ENCODE measurements around the gene SERPINB2. TPM values are rescaled to one million over a fixed set of nuclear protein-coding genes. Genes with fewer than 3 reads are reported as not detected.
A peak's percentile ranks its signal among the peaks of the same experiment; 100 is the strongest.

The SERPINB2 gene
- total and polyA plus RNA-seq, 10 of the 15 experiments (the other 5 are each of a cell fraction or from before 2014, with no cell fraction given), result 9.6 to 25.3 (median 14.0) TPM

DNA sequence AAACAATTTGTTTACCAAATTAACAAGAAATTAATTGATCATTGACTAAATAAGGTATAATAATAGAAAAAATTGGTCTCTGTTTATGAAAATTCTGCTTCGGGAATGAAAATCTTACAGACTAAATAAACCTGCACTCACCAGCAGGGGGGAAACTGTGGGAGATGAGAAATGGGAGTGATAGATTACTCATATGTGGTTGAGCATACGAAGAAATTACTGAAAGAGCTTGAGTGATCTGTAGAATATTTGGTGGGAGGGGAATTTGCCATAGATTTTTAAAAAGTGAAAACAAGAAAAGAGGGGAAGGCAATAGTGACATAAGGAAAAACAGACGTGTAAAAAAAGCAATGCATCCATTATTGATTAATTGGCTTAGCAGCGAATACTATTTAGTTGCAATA is 63.8 kb downstream of the SERPINB2 start (continued):
- TF ChIP-seq, protein P1, sequence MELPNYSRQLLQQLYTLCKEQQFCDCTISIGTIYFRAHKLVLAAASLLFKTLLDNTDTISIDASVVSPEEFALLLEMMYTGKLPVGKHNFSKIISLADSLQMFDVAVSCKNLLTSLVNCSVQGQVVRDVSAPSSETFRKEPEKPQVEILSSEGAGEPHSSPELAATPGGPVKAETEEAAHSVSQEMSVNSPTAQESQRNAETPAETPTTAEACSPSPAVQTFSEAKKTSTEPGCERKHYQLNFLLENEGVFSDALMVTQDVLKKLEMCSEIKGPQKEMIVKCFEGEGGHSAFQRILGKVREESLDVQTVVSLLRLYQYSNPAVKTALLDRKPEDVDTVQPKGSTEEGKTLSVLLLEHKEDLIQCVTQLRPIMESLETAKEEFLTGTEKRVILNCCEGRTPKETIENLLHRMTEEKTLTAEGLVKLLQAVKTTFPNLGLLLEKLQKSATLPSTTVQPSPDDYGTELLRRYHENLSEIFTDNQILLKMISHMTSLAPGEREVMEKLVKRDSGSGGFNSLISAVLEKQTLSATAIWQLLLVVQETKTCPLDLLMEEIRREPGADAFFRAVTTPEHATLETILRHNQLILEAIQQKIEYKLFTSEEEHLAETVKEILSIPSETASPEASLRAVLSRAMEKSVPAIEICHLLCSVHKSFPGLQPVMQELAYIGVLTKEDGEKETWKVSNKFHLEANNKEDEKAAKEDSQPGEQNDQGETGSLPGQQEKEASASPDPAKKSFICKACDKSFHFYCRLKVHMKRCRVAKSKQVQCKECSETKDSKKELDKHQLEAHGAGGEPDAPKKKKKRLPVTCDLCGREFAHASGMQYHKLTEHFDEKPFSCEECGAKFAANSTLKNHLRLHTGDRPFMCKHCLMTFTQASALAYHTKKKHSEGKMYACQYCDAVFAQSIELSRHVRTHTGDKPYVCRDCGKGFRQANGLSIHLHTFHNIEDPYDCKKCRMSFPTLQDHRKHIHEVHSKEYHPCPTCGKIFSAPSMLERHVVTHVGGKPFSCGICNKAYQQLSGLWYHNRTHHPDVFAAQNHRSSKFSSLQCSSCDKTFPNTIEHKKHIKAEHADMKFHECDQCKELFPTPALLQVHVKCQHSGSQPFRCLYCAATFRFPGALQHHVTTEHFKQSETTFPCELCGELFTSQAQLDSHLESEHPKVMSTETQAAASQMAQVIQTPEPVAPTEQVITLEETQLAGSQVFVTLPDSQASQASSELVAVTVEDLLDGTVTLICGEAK (IDR thresholded peaks at IDR 0.05; ENCODE audit: borderline replicate concordance), result 0 out of 2 replicates have a peak, but pooled peaks have one; percentile 24
- TF ChIP-seq HDAC6 (IDR thresholded peaks at IDR 0.05; ENCODE audit: unreplicated experiment) (no peak), MEF2A (IDR thresholded peaks at IDR 0.05; ENCODE audit: insufficient read depth, low read depth, low read length) (0 out of 2 replicates have a peak, but pooled peaks have one; percentile 24), RUNX3 (IDR thresholded peaks at IDR 0.05; ENCODE audit: low read length) (peak; percentile 95), MTA2 (IDR thresholded peaks at IDR 0.05; ENCODE audit: low read depth) (peak; percentile 78), FOXM1 (IDR thresholded peaks at IDR 0.05; ENCODE audit: low read depth, low read length) (peak; percentile 73; the same call in 1 of the 2 replicates), ETV6 (conservative IDR thresholded peaks at IDR 0.05 in 1 of 2, IDR thresholded peaks at IDR 0.05 in 1 of 2; ENCODE audit: borderline replicate concordance in 1 of 2, low read depth in 1 of 2) (no peak), POU2F2 (IDR thresholded peaks at IDR 0.05; ENCODE audit: borderline replicate concordance, low read depth, low read length) (no peak), CREB1 (IDR thresholded peaks at IDR 0.05; ENCODE audit: low read depth) (no peak), PAX5 (IDR thresholded peaks at IDR 0.05; ENCODE audit: borderline replicate concordance, low read depth, low read length) (no peak), IKZF2 (IDR thresholded peaks at IDR 0.05) (peak; percentile 88 to 93), TARDBP (IDR thresholded peaks at IDR 0.05; ENCODE audit: borderline replicate concordance) (no peak), SP1 (IDR thresholded peaks at IDR 0.05; ENCODE audit: low read depth, low read length) (no peak), POLR2AphosphoS5 (IDR thresholded peaks at IDR 0.05; ENCODE audit: low read length) (no peak)
- TF ChIP-seq, protein P2, sequence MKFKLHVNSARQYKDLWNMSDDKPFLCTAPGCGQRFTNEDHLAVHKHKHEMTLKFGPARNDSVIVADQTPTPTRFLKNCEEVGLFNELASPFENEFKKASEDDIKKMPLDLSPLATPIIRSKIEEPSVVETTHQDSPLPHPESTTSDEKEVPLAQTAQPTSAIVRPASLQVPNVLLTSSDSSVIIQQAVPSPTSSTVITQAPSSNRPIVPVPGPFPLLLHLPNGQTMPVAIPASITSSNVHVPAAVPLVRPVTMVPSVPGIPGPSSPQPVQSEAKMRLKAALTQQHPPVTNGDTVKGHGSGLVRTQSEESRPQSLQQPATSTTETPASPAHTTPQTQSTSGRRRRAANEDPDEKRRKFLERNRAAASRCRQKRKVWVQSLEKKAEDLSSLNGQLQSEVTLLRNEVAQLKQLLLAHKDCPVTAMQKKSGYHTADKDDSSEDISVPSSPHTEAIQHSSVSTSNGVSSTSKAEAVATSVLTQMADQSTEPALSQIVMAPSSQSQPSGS (IDR thresholded peaks at IDR 0.05; ENCODE audit: low read length), result peak; percentile 84
- TF ChIP-seq, protein P3, sequence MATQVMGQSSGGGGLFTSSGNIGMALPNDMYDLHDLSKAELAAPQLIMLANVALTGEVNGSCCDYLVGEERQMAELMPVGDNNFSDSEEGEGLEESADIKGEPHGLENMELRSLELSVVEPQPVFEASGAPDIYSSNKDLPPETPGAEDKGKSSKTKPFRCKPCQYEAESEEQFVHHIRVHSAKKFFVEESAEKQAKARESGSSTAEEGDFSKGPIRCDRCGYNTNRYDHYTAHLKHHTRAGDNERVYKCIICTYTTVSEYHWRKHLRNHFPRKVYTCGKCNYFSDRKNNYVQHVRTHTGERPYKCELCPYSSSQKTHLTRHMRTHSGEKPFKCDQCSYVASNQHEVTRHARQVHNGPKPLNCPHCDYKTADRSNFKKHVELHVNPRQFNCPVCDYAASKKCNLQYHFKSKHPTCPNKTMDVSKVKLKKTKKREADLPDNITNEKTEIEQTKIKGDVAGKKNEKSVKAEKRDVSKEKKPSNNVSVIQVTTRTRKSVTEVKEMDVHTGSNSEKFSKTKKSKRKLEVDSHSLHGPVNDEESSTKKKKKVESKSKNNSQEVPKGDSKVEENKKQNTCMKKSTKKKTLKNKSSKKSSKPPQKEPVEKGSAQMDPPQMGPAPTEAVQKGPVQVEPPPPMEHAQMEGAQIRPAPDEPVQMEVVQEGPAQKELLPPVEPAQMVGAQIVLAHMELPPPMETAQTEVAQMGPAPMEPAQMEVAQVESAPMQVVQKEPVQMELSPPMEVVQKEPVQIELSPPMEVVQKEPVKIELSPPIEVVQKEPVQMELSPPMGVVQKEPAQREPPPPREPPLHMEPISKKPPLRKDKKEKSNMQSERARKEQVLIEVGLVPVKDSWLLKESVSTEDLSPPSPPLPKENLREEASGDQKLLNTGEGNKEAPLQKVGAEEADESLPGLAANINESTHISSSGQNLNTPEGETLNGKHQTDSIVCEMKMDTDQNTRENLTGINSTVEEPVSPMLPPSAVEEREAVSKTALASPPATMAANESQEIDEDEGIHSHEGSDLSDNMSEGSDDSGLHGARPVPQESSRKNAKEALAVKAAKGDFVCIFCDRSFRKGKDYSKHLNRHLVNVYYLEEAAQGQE (IDR thresholded peaks at IDR 0.05; ENCODE audit: low read depth, low read length), result no peak
- TF ChIP-seq, protein P4, sequence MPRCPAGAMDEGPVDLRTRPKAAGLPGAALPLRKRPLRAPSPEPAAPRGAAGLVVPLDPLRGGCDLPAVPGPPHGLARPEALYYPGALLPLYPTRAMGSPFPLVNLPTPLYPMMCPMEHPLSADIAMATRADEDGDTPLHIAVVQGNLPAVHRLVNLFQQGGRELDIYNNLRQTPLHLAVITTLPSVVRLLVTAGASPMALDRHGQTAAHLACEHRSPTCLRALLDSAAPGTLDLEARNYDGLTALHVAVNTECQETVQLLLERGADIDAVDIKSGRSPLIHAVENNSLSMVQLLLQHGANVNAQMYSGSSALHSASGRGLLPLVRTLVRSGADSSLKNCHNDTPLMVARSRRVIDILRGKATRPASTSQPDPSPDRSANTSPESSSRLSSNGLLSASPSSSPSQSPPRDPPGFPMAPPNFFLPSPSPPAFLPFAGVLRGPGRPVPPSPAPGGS (IDR thresholded peaks at IDR 0.05; ENCODE audit: borderline replicate concordance, insufficient read depth, low read depth, low read length, poor library complexity, severe bottlenecking), result peak; percentile 79
- TF ChIP-seq, protein P5, sequence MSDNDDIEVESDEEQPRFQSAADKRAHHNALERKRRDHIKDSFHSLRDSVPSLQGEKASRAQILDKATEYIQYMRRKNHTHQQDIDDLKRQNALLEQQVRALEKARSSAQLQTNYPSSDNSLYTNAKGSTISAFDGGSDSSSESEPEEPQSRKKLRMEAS (IDR thresholded peaks at IDR 0.05; ENCODE audit: low read depth, low read length), result no peak
- TF ChIP-seq, protein P6, sequence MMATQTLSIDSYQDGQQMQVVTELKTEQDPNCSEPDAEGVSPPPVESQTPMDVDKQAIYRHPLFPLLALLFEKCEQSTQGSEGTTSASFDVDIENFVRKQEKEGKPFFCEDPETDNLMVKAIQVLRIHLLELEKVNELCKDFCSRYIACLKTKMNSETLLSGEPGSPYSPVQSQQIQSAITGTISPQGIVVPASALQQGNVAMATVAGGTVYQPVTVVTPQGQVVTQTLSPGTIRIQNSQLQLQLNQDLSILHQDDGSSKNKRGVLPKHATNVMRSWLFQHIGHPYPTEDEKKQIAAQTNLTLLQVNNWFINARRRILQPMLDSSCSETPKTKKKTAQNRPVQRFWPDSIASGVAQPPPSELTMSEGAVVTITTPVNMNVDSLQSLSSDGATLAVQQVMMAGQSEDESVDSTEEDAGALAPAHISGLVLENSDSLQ (IDR thresholded peaks at IDR 0.05), result peak; percentile 77

Measured in GM12878 (cell line).